Uterus (tissue), 2 donors: ENCODE data around the gene LPP.

Experiments used
- POLR2A ChIP-seq, 2 donors: fragments of 450-650 bp; IDR thresholded peaks; one replicate each; pipeline ENCODE4 v1.6.1; 2016; ENCODE audit warnings: antibody characterized with exemption in 2 of 2, mild to moderate bottlenecking in 1 of 2, moderate library complexity in 1 of 2
- TF ChIP-seq, protein P1 (sequence below), 4 experiments: fragments of 200-600 bp in 2 of 4; fragments of 450-650 bp in 2 of 4; sonication (generic) in 2 of 4; IDR thresholded peaks; one replicate each; pipeline ENCODE4 v1.5.1; 2016 to 2019; ENCODE audit warnings: antibody characterized with exemption in 4 of 4, mild to moderate bottlenecking in 2 of 4, moderate library complexity in 1 of 4

DNA sequence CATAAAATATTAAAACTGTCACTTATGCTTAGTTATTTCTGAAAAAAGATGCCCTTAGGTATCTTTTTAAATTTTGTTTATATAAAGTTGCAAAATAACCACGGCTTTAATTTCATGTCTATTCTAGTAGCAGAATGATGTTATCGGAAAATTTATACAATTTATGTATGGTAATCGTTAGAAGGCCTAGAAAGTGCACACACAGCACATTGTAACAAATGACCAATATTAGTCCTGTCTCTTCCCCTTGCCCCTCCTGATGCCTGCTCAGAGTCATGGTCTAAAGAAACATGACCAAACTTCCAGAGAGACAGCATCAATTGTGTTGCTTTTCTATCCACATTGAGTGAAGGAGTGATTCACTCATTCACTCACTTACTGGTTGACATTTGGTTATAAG lies 6.2 kb upstream of the LPP start:
- no peak for TF ChIP-seq POLR2A (IDR thresholded peaks at IDR 0.05)
- TF ChIP-seq, protein P1, sequence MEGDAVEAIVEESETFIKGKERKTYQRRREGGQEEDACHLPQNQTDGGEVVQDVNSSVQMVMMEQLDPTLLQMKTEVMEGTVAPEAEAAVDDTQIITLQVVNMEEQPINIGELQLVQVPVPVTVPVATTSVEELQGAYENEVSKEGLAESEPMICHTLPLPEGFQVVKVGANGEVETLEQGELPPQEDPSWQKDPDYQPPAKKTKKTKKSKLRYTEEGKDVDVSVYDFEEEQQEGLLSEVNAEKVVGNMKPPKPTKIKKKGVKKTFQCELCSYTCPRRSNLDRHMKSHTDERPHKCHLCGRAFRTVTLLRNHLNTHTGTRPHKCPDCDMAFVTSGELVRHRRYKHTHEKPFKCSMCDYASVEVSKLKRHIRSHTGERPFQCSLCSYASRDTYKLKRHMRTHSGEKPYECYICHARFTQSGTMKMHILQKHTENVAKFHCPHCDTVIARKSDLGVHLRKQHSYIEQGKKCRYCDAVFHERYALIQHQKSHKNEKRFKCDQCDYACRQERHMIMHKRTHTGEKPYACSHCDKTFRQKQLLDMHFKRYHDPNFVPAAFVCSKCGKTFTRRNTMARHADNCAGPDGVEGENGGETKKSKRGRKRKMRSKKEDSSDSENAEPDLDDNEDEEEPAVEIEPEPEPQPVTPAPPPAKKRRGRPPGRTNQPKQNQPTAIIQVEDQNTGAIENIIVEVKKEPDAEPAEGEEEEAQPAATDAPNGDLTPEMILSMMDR (IDR thresholded peaks at IDR 0.05), result no peak
